ENCODE measurements around the gene HOXD1.

The HOXD1 gene

GRCh38 chr2:176152350-176153181, 35.9 kb upstream of the HOXD1 start:
- DNase-seq (ENCODE audit: low read depth) = no peak

- no peak for DNase-seq (ENCODE audit: low read depth)
Observed at GRCh38 chr2:176154576-176155252, 33.8 kb upstream of the HOXD1 start.

DNA sequence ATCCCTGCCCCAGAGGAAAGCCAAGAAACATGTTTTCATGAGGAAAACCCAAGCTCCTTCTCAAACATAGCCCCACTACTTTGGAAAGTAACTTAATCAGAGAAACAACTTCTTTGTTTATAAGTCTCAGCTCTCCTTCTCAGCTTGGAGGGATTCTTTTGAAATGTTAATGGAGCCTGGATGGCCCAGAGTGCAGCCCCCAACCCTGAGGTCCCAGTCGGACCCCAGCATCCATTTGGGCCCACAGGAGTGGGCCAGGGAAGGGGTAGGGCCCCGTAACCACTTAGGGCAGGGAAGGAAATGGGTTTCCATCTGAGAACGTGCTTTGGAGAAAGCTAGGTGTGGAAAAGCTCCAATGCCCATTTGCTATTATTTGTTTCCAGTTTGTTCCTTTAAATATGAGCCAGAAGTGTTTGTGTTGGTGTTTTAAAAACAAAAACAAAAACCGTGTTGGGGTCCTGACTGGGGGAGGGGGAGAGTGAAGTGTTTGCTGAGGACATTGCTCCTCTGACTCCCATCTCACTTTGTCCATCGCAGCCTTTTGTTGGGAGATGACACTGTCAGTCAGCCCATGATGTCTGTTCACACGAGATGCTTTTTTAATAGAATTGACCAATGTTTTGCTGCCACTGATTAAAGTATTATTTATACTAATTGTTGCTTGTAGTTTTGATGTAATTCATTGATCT, 33.0 kb upstream of the HOXD1 start:
- DNase-seq (ENCODE audit: low read depth) = no peak

GRCh38 chr2:176156301-176156806, 32.1 kb upstream of the HOXD1 start:
- DNase-seq (ENCODE audit: low read depth) = no peak

GRCh38 chr2:176156807-176157498, 31.5 kb upstream of the HOXD1 start, which contains the start of gene HOXD3:
HOXD3 (plus strand) TSS chr2:176157307; CDS start chr2:176169115, 11,808 bp downstream.
- no peak for DNase-seq (ENCODE audit: low read depth)

DNA sequence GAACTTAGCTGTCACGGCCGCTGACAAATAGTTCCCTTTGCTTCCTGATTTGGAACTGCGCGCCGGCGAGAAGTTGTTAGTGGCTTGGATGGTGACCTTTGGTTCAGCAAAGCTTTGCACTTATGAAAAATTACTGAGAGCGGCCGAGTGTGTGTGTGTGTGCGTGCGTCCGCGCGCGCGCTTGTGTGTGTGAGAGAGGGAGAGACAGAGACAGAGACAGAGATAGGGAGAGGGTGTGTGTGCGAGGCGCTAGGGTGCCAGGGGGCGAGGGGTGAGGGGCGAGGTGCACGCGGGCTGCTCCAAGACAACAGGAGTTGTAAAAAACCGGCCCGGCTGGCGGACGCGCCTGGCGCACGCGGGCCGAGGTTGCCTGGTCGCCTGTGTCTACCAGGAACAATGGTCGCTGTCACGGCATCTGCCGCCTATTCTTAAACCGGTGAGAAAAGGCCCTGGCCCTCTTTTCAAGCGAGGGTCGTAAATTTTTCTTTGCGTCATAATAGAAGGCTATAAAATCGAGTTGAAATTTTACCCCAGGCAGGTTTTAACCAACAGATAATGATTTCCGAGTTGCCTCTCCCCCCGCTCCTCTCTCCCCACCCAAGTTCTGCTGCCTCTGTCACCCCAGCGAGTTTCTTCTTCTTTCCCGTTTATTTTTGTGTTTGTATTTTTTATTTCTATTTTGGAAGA, 30.8 kb upstream of the HOXD1 start:
- DNase-seq (ENCODE audit: low read depth) = no peak

DNA sequence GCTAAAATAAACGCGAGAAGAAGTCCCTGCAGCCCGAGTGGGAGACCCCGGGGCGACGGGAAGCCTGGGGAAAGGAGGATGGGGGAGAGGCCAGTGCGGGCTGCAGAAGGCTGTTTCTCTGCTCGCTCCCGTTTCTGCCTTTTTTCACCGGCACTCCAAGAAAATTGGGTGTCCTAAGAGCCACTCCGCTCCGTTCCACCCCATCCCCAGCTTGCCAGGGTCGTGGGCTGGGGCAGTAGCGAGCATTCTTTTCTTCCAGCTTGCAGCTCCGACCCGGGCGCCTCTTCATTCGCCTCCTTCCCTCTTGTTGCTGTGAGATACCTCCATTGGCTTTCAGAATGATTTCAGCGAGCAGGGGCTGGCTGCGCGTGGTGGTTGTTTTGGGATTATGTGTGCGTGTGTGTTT, 30.3 kb upstream of the HOXD1 start:
- DNase-seq (ENCODE audit: low read depth) = no peak

DNA sequence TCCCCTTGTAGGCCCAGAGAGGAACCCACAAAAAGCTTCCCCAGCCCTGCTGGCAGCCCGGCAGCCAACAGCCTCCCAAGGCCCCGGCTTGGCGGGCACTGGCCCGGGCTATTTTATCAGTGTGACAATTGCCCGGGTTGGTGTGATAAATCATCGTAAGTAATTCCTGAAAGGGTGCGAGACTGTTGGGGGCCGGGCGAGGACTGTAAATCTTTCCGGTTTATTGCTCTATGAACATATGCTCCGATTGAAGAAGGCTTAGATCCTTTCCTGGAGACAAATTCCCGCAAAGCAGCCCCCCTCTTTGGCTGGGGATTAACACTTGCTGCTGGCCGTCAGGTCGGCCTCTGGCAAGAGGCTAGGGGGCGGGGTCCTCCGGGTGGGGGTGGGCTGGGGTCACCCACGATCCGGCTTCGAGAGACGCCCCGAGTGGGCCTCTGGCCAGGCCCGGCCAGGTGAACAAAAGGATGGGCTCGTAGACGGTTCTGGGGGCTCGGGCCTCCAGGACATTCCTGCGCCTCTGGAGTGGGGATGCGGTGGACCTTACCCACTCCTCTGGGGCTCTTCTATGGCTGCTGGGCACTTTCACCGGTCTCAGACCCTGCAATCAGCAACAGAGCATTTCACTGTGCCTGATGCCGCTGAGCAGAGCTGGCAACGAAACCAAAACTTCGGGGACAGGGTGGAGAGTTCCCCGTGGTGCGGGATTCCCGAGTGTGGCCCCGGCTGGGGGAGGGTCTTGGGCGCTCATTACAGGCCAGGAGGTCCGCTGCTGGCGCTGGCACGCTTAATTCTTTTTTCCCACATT, 29.4 kb upstream of the HOXD1 start:
- no peak for DNase-seq (ENCODE audit: low read depth)

- no peak for DNase-seq (ENCODE audit: low read depth)
Observed at GRCh38 chr2:176159663-176160250, 28.7 kb upstream of the HOXD1 start.

GRCh38 chr2:176160251-176160985, 28.1 kb upstream of the HOXD1 start:
- DNase-seq (ENCODE audit: low read depth) = no peak

DNA sequence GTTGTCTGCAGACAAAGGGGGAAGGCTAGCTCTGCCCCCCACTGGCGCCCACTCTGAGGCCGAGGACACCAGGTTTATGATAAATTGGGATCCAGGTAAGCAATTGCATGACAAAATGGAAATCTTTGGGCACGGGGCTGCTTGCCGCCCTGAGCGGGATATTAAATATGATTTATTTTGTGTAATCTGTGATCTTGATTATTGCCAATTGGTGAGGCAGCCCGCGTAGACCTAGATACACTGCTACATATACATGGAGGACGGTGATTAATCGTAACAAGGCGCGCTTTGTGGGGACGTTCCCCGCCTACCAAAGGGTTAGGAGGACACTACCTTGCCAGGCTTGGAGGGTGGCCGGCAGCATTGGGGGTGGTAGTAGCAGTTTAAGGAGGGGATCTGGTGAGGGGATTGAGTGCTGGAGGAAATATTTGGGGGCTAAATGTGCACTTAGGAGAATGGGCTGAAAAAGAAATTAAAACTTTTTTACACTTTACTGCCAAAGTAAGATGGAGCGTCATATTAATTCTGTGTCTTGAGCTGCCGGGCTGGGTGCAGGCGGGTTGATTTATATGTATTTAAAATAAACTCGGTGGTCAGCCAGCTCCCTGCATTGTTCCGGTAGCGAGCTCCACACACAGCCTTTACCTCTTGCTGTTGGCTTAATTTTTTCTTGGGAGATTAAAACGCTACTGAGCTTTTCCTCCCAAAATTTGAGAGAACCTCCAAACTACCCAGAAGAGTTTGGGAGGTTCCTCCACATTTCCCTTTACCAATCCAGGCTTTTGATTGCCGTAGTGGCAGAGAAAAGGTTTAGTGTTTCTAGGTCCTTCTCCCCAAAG, 27.3 kb upstream of the HOXD1 start:
- DNase-seq (ENCODE audit: low read depth) = no peak

- DNase-seq (ENCODE audit: low read depth) = no peak
Observed at GRCh38 chr2:176161825-176162626, 26.4 kb upstream of the HOXD1 start.

DNA sequence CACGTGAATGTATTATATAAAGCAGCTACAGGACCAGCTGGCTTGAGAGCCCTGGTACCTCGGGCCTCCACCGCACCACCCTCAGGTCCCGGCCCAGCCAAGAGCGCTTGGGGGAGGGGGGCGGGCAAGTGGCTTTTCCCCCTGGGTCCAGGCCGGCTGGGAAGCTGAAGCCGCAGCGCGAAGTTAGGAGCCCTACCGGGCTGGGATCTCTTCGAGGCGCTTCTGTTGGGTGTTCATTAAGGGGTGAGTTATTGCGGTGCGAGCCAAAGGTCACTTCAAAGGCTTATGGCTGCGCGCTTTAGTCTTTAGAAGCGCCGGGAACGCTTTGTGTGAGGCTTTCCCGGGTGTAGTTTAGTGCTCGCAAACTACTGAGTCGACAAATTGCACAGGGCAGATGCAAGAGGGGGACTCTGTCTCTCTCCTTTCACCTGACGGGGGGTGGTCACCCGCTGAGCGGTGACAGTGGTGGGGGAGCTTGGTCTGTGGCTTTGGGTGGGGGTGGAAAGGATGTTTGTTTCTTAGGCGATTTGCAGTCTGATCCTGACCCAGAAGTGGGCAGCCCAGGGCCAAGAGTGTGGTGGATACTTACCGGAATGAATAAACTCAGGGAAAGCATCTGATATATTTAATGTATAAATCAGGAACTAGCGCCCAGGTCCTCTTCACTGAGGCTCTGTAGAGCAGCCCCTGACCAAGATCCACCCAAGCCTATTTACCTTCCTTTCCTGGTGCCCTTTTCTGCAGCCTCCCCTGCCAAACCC, 25.4 kb upstream of the HOXD1 start:
- no peak for DNase-seq (ENCODE audit: low read depth)

- no peak for DNase-seq (ENCODE audit: low read depth)
Observed at GRCh38 chr2:176163672-176164056, 24.8 kb upstream of the HOXD1 start.

DNA sequence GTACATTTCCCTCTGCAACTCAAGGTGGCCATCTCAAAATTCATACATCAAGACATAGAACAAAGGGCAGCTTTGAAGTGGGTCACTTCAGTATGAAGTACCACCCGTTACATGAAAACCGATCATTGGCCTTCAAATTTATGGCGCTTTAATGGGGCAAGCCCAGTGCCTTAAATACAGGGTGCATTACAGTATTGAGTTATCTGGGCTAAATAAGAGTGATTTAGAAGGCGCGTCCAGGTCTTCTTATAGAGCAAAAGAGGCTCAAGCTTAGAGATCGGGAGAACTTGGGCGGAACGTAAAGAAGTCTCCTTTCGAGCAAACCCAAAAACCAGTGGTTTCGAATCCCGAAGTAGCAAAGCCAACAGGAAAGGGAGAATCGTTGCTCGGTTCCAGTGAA, 24.3 kb upstream of the HOXD1 start:
- DNase-seq (ENCODE audit: low read depth) = no peak

DNA sequence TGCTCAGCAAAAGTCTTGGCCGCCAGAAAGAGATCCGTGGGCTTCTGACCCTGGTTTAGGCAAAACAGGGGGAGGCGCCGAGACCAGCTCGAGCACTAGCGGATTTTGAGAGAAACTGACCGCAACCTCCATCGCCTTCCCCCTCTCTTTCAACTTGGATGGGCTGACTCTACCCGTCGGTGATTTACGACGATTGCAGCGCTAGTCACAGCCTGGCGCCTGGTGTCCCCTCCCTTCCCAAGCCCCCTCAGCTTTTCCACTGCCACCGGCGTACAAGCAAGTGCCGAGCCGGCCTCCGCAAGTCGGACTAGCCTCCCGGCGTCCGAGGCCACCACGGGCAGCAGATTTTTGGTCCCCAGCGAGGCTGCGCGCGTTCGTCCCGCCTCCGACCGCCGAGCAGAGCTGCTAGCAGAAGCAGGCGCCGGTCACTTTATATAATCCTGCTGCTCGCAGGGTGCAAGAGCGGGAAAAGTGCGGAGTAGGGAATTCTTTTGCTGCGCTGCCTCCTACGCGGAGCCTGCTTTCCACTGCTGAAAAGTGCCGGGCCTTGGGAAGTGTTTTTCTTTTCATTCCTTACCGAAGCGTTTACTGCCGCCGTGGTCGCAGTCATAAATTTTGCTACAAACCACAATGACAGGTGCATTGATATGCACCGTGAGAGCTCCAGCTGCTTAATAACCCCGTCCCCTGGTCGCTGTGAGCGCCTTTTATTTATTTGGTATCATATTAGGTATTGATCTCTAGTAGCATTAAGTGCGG, 23.7 kb upstream of the HOXD1 start:
- DNase-seq (ENCODE audit: low read depth) = no peak

Data from non-pigmented ciliary epithelial cell (primary cell).